ENCODE measurements around the gene AMDHD1. TPM values are rescaled to one million over a fixed set of nuclear protein-coding genes. Genes with fewer than 3 reads are reported as not detected.

The AMDHD1 gene
- polyA plus RNA-seq (2012; ENCODE audit: insufficient read depth, insufficient read length, low read depth), result 0.29 TPM

DNA sequence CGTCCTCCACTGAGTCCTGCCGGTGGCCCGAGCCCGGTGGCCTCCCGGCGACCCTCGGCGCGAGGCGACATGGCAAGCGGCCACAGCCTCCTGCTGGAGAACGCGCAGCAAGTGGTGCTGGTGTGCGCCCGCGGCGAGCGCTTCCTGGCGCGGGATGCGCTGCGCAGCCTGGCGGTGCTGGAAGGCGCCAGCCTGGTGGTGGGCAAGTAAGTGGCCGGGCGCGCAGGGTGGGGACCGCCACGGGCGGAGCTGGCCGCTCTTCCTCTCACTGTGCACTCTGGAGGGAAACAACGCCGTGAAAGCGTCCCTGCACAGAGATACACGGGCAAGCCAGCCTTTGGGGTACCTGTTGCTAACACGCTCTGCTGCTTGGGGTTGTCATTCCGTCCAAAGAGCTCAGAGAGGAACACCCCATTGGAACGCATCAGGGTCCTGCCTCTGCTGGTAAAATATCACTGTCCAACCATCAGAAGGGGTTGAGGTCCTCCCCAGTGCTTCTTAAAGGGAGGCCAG is at the start of gene AMDHD1:
Gene AMDHD1 (plus strand): TSS at position 2 of the 513 bp plus-strand sequence. CDS start 68 bp downstream, at position 70.
- Histone ChIP-seq H3K9me3 (no peaks in the 10 kb centered on the region), H3K36me3 (no peaks in the 10 kb centered on the region), H3K4me1 (no peaks in the 10 kb centered on the region), H3K27me3 (peaks cover 4% of the 10 kb centered on the region), H3K4me3 (ENCODE audit: low read depth, low read length) (peak within 1 kb of the TSS; percentile 93)
- TF ChIP-seq CTCF (IDR thresholded peaks at IDR 0.05; ENCODE audit: low read depth, low read length), result peak; percentile 26
- DNase-seq, result peak; percentile 84

DNA sequence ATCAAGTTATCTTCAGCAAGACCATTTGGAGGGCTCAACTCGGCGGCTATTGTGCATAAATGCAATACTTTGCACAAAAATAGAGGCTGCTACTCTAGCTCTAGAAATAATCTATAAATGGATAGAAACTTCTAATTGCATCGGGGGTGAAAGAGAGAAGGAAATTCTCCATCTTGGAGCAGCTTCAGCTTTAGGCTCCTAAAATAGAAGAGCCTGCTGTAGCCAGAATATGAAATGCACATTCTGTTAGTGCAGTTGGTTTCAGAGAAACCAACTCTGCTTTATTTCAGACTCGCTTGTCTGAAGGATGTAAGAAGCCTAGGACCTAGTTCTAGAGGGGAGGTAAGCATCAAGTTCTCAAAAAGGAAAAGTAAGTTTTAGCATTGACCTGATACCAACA is 46.3 kb upstream of the AMDHD1 start:
- Histone ChIP-seq H3K4me3 (ENCODE audit: low read depth, low read length) (no peak overlapping the region), H3K27me3 (peaks cover 6% of the 10 kb centered on the region; the same call in 1 of the 2 replicates), H3K9me3 (no peaks in the 10 kb centered on the region), H3K36me3 (no peaks in the 10 kb centered on the region), H3K4me1 (no peaks in the 10 kb centered on the region)
- TF ChIP-seq CTCF (IDR thresholded peaks at IDR 0.05; ENCODE audit: low read depth, low read length), result no peak
- DNase-seq, result no peak

GRCh38 chr12:95898081-95898480 is 45.0 kb upstream of the AMDHD1 start:
- no peak overlapping the region for H3K4me3 ChIP-seq (ENCODE audit: low read depth, low read length)
- no peak for DNase-seq
- H3K36me3 ChIP-seq, result no peaks in the 10 kb centered on the region
- H3K4me1 ChIP-seq, result no peaks in the 10 kb centered on the region
- no peaks in the 10 kb centered on the region for H3K9me3 ChIP-seq
- TF ChIP-seq CTCF (IDR thresholded peaks at IDR 0.05; ENCODE audit: low read depth, low read length), result no peak
- H3K27me3 ChIP-seq, result peaks cover 6% of the 10 kb centered on the region

DNA sequence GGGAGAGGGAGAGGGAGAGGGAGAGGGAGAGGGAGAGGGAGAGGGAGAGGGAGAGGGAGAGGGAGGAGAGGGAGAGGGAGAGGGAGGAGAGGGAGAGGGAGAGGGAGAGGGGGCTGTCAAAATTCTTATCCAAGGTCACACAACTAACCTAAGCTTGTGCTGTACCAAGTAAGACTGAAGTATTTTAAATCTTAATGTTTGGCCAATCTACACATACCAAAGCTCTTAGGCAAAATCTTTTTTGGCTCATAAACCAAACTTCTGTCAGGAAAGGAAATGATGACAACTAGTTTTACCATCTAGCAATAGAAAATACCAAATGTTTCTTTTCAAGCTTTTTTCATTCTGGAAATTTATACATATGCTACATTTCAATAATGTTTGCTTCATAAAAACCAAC is 34.6 kb upstream of the AMDHD1 start:
- H3K9me3 ChIP-seq, result no peaks in the 10 kb centered on the region
- no peak for TF ChIP-seq CTCF (IDR thresholded peaks at IDR 0.05; ENCODE audit: low read depth, low read length)
- H3K27me3 ChIP-seq, result no peaks in the 10 kb centered on the region; the same call in 1 of the 2 replicates
- H3K36me3 ChIP-seq, result no peaks in the 10 kb centered on the region
- H3K4me3 ChIP-seq (ENCODE audit: low read depth, low read length), result no peak overlapping the region
- no peaks in the 10 kb centered on the region for H3K4me1 ChIP-seq
- no peak for DNase-seq

GRCh38 chr12:95909871-95910270 is 33.3 kb upstream of the AMDHD1 start:
- DNase-seq, result no peak
- H3K36me3 ChIP-seq, result no peaks in the 10 kb centered on the region
- H3K9me3 ChIP-seq, result no peaks in the 10 kb centered on the region
- no peaks in the 10 kb centered on the region for H3K27me3 ChIP-seq
- H3K4me1 ChIP-seq, result no peaks in the 10 kb centered on the region
- no peak overlapping the region for H3K4me3 ChIP-seq (ENCODE audit: low read depth, low read length)
- TF ChIP-seq CTCF (IDR thresholded peaks at IDR 0.05; ENCODE audit: low read depth, low read length), result no peak

DNA sequence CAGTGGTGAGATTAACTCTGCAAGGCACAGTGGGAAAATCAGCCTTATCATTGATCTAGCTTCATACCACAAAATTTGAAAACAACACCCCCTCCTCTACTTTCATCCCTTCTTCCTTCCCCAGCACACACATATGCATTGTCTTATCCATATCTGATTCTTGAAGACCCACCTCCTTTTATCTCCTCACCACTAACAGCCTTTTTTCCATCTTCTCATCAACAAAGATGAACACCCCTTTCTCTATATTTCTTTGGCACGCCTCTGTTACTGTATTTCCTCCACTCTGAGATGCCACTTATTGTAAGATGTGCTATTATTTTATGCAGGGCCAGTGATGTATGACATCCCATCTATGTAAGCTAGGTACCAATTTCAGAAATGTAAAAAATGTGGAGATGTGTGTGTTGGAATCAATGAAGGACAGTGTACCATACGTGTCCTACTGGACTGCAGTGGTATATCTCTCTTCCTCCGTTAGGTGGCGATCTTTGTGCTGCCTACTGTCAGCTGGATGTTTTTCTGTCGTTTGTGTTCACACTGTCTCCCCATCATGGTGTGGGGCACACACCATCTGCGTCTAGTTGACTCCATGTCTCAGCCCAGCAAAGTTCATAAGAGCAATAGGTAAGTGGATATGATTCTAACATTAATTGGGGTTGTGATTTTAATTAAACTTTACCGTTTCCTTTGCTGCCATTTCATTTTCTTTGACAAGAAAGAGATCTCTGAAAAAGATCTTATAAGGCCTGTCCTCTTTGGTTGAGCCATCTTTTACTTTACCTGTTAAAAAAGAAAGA is 24.7 kb upstream of the AMDHD1 start:
- peak; percentile 94 for TF ChIP-seq CTCF (IDR thresholded peaks at IDR 0.05; ENCODE audit: low read depth, low read length)
- H3K4me1 ChIP-seq, result no peaks in the 10 kb centered on the region
- no peak overlapping the region for H3K4me3 ChIP-seq (ENCODE audit: low read depth, low read length)
- no peaks in the 10 kb centered on the region for H3K36me3 ChIP-seq
- no peaks in the 10 kb centered on the region for H3K9me3 ChIP-seq
- peak; percentile 48 for DNase-seq
- peaks cover 9% of the 10 kb centered on the region; the same call in 1 of the 2 replicates for H3K27me3 ChIP-seq

All from BE2C (cell line).